Measurements from ENCODE around the gene TMEM179B.
"Not testable (repeated sequence)": the region's sequence is repeated elsewhere in the genome, so short reads cannot be mapped to it uniquely, and the experiment has no call there.

Gene TMEM179B

GRCh38 chr11:62791501-62792201, 4.4 kb downstream of the TMEM179B start, which contains the start of gene TMEM223:
TMEM223 (minus strand) TSS chr11:62792006; CDS start chr11:62791994, 12 bp downstream.
- DNase-seq, result peak; percentile 94

DNA sequence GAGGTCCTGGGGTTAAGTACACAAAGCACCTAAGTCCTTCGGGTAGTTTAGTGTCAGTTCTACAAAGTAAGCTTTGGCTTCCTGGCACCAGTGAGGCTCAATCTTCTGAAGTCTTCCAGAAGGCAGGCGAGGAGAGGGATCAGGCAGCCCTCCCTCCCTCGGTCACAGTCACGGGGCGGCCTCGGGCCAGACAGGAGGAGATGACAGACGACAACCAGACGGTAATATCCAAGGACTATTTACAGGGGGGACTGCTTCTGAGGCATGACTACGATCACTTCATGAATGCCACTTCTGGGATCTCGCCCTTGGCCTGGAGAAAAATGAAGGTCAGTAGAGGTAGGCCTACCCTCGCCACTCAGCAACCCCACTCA, 5.0 kb downstream of the TMEM179B start:
- DNase-seq, result peak; percentile 38 to 47

GRCh38 chr11:62794201-62794775, 7.1 kb downstream of the TMEM179B start:
- DNase-seq, result no peak

DNA sequence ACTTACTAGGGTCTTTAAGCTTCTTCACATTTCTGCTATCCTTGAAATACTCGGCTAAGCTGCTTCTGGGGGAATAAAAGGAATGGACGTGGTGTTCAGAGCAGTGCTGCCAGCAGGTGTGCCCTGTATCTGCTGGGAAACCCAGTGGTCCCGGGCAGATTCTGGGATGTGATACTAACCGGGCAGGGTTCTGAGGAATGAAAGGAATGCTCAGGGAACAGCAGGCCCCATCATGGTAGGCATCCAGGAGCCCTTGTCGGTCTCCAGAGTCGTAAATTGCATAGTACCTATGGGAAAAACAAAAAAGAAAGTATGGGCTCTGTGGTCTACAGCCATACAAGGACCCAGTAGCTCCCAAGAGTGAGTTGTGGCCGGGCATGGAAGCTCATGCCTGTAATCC, 9.1 kb downstream of the TMEM179B start:
- no peak for DNase-seq

DNA sequence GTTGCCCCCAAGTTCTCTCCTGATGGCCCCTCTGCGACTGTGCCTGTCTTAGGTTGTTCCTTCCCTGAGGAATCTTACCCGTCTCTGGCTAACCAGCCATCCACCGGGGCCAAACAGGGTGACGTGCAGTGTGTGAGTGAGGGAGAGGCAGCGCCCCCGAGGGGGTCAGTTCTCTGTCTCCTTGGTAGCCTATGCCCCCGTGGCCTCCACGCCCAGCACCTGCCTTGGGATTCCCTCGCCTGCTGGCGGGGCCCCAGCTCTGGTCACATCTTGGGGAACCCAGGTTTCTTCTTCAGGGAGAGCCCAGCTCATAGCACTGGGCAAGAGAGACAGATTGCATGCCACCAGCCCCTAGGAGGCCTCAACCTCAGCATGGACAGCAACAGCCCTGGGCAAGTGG, 12.3 kb downstream of the TMEM179B start:
- DNase-seq, result no peak

DNA sequence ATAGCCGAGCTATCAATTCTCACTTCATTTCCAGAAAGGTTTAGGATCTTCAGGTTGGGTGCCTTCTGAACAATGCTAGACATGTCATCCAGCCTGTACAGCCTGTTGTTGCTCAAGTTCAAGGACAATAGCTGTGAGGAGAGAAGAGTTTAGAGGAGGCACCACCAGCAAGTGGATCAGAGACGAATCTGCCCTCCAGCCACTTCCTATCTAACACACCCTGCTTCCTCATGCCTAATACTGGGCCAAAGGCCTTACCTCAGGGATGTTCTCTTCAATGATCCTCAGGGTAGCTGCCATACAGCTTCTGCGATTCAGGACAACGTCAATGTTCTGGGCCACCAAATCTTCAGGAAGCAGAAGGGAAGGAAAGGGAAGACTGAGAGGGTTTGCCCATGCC, 13.9 kb downstream of the TMEM179B start:
- no peak for DNase-seq

GRCh38 chr11:62804310-62805075, 17.3 kb downstream of the TMEM179B start:
- peak in 1 of 2 experiments; percentile 67 for DNase-seq

DNA sequence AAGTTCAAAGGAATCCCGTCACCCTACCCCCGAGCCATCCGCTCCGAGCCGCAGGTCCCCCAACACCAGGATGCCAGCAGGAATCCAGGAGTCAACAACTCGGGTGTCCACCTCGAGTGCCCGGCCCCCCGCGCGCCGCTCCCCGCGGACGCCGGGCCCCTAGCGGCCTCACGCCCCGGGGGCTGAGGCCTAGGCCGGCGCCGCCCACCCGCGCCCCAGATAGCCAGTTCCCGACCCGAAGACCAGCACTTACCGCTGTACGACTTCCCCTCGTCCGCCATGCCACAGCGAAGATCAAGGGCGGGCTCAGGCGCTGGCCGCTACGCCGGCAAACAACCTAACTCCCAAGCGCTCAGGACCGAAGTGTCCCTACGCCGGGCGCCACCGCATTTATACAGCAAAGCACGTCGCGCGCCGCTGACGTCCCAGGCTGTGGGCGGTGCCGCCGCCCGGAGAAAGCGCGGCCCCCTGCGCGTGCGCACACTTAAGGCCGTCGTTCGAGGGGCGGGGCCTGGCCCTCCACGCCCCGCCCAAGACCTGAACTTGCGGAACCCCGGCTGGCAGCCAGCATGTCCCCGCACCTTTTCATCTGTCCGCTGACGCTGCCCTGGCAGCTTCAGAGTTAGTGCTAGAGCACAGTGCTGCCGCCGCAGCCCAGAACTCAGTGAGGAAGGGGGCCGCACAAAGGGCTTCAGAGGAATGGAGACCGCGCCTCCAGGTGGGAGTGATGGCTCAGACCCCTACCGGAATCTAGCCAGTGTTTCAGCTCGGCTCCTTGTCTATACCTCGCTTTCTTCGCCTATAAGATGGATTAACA, 18.1 kb downstream of the TMEM179B start, which contains the start of gene NXF1:
Gene NXF1 (minus strand): TSS at position 365 of the 817 bp plus-strand sequence. CDS start 84 bp downstream, at position 281.
- DNase-seq, result peak; percentile 98

GRCh38 chr11:62805961-62806441, 18.8 kb downstream of the TMEM179B start:
- peak; percentile 56 to 62 for DNase-seq

DNA sequence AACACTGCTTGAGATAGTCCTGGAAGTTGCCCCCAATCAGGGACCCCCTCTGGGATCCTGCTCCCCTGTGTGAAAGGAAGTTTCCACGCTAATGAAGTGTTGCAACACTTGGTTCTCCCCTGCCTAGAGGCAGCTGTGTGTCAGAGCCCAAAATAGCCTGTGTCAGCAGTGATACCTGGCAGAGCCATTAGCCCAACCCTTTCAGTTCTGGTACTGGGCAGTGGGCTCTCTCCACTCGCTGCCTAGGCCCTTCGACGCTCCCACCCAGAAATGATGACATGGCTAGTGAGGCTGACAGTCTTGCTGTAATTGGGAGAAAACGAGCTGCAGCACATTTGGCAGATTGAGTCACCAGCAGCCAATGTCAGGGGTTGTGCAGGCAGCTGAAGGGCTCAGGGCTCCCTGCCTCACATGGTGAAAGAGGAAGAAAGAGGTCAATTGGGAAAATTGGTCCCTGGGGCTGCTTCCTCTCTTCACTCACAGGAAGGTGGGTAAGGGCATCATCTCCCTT, 19.5 kb downstream of the TMEM179B start:
- DNase-seq, result no peak

DNA sequence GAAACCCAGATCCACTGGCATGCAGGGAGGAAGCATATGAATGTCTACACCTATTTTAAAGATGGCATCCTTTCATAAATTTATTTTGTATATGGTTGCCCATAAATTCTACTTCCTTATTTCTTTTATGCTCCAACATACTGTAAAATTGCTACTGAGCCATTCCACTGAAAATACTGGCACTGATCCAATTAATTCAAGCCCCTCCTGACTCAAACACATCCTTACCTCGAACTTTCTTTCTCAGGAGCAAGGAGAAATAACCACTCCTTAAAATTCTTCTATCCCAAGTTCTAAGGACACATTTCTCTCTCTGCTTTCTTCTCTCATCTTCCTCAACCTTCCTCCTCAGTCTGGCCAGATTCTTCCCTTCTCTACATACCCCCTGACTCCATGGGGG, 23.5 kb downstream of the TMEM179B start:
- no peak for DNase-seq

DNA sequence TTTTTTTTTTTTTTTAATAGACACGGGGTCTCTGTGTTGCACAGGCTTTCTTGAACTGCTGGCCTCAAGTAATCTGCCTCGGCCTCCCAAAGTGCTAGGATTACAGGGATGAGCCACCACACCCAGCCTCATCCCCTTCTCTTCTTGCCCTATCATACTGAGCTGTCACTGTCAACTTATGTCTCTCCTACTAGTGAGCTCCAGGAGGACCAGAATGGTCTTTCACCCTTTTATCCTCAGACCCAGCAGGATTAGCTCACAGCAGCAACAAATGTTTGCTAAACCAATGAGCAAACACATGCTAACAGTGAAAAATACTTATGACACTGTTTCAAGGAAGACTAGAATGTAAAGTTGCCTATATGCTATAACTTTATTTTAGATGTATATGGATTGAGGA, 24.5 kb downstream of the TMEM179B start:
- no peak for DNase-seq

GRCh38 chr11:62816557-62816956, 29.4 kb downstream of the TMEM179B start:
- DNase-seq, result no peak

DNA sequence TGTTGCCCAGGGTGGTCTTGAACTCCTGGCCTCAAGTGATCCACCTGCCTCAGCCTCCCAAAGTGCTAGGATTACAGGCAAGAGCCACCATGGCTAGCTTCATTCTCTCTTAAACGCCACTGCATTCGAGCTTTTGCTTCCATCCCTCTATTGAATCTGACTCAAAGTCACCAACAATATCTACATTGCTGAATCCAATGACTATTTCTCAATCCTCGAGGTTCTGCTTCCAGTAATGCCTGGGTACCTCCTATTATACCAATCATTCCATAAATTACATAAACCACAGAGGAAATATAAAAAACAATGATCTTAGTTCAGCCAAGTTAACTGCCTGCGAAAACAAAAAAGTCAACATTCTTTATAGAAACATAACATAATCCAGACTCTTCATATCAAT, 29.9 kb downstream of the TMEM179B start:
- DNase-seq, result no peak

- no peak for DNase-seq
These were observed 36.5 kb downstream of the TMEM179B start for GRCh38 chr11:62823677-62824076.

DNA sequence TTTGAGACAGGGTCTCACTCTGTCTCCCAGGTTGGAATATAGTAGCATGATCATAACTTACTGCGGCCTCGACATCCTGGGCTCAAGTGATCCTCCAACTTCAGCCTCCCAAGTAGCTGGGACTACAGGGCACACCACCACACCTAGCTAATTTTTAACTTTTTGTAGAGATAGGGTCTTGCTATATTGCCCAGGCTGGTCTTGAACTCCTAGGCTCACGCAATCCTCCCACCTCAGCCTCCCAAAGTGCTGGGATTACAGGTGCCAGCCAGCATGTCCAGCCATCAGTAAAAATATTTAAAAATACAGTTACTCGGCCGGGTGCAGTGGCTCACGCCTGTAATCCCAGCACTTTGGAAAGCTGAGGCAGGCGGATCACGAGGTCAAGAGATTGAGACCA, 40.9 kb downstream of the TMEM179B start:
- DNase-seq, result not testable (repeated sequence)

- DNase-seq, result no peak
These were observed 43.8 kb downstream of the TMEM179B start for GRCh38 chr11:62830904-62831519.

DNA sequence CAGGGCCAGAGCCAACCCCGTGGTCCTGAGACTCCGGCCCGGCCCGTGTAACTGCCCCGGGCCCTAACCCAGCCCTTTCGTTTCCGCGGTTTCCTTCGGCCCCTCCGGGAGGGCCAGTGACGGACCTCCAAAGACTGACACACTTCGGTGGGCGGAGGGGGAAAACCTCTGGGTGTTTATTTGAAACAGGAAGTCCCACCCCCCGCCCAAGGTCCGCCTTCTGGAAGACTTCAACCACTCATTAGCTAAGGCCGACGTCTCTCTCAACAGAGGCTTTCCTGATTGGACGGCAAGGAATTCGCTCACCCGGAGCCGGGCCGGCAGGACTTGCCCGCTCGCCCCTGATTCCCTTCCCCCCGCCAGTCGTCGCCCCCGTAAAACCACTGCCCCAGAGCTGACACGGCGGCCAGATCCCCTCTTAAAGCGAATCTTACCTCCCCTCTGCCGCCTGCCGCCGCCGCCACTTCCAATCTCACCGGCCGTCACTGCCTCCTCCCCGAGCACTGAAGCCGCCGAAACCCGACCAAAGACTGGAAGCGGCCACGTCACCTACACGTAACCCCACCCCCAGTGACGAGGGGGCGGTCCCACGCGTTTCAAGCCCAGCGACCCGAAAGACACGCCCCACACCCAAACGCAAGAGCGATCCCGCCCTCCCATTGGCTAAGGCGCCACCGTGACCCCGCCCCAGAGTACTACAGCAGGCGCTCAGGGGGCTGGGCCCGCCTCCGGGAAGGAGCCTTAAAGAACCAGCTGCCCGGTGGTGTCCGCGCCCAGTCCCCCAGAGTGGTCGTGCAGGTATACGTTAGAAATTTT, 44.5 kb downstream of the TMEM179B start, which contains the start of gene STX5:
Gene STX5 (minus strand): TSS at position 532 of the 816 bp plus-strand sequence. CDS start 808 bp downstream, outside the sequence.
- peak; percentile 100 for DNase-seq

DNA sequence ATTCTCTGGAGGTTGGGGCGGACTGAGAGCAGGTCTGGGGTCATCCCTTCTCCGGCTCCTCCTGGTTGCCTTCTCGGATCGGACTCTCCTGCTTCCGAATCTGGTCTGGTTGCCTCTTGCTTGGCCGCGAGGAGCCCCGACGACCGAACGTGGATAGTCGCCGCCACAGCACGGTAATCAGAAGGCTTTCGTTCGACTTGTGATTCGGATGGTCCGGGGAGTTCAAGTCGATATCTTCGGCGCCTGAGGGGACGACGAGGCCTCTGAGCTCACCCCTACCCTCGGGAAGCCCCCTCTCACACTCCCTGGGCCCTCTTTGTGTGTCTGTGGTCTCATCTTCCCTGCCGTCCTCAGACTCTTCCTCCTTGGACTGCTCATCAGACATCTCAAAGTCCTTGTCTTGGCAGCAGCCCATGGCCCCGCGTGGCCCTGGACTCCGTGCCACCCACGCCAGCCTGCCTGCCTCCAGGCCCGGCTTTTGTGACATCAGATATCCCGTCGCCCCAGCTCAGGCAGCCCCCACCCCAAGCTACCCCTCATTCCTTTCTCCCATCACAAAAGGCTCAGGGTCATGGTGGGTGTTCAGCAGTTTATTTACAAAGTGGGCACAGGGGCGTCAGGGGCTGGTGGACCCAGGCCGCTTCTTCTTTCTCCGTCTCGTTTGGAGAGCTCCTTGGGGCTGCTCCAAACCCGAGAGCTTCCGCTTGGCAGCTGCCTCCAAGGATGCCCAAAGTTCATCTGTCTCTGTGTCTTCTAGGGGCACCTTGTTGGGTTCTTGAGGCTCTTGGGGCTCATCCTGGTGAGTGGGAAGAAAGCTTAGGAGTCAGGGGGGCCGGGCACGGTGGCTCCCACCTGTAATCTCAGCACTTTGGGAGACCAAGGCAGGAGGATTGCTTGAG, 45.4 kb downstream of the TMEM179B start, which contains the start of gene TEX54:
Gene TEX54 (minus strand): TSS at position 506 of the 899 bp plus-strand sequence.
- peak in 1 of 2 experiments; percentile 45 for DNase-seq

DNA sequence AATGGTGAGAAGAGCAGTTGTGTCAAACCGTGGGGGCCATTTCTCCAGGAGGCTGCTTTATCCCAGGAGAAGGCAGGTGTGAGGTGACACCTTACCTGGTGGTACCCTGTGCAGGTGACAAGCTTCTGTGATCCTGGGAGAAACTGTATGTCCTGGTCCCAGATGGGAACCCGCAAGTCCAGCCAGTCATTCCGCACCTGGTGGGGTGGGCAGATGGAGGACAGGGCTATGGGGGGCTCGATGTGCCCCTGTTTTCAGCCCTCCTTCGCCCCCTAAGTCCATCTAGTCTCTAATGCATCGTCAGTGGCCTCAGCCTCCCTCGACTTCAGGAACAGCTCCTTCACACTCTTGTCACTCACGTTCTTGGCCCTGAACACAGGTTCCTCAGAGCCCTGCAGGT, 48.1 kb downstream of the TMEM179B start:
- no peak for DNase-seq
